HG03175 (cell line): ENCODE measurements around the gene RTRAF.

Experiments used
- ATAC-seq: cut with Tn5 transposase; IDR thresholded peaks from one replicate; pipeline ENCODE4 v1.9.1; 2021; ENCODE audit warnings: mild to moderate bottlenecking, moderate library complexity; ENCODE audit not compliant: unreplicated experiment

RTRAF gene

GRCh38 chr14:52048641-52049204 is 59.4 kb downstream of the RTRAF start:
- ATAC-seq = no peak

- no peak for ATAC-seq
Observed at GRCh38 chr14:52049271-52049670, 59.9 kb downstream of the RTRAF start.

- ATAC-seq = no peak
Observed at GRCh38 chr14:52049721-52050588, 60.6 kb downstream of the RTRAF start.

GRCh38 chr14:52051251-52051650 is 61.9 kb downstream of the RTRAF start:
- ATAC-seq = no peak

GRCh38 chr14:52051871-52052270 is 62.5 kb downstream of the RTRAF start:
- no peak for ATAC-seq

- ATAC-seq = no peak
Observed at GRCh38 chr14:52052288-52052943, 63.1 kb downstream of the RTRAF start.

GRCh38 chr14:52053044-52053443 is 63.7 kb downstream of the RTRAF start:
- no peak for ATAC-seq

GRCh38 chr14:52054678-52055077 is 65.3 kb downstream of the RTRAF start:
- ATAC-seq = no peak

- ATAC-seq = no peak
Observed at GRCh38 chr14:52055167-52055566, 65.8 kb downstream of the RTRAF start.

GRCh38 chr14:52058341-52058740 is 69.0 kb downstream of the RTRAF start:
- no peak for ATAC-seq

GRCh38 chr14:52059649-52060048 is 70.3 kb downstream of the RTRAF start:
- no peak for ATAC-seq

GRCh38 chr14:52060080-52060479 is 70.7 kb downstream of the RTRAF start:
- no peak for ATAC-seq
